Dendritic cell treated with granulocyte-macrophage colony-stimulating factor and Interleukin-4, amounts not matched to agents 40 ng/mL and 50 ng/mL, for 4 days (primary cell): ENCODE measurements around the gene EXTL2.
"Not testable (repeated sequence)": the region's sequence is repeated elsewhere in the genome, so short reads cannot be mapped to it uniquely, and the experiment has no call there.

ENCODE experiments used
- H3K27ac Mint-ChIP-seq: one replicate; pipeline ENCODE4 v1.8.0; 2022; ENCODE audit warnings: mild to moderate bottlenecking, mixed read lengths
- H3K27me3 Mint-ChIP-seq: one replicate; pipeline ENCODE4 v1.8.0; 2022; ENCODE audit warnings: mild to moderate bottlenecking, mixed read lengths
- H3K36me3 Mint-ChIP-seq: one replicate; pipeline ENCODE4 v1.8.0; 2022; ENCODE audit warnings: low read depth, mixed read lengths
- H3K4me1 Mint-ChIP-seq: one replicate; pipeline ENCODE4 v1.8.0; 2022; ENCODE audit warnings: low read depth, mixed read lengths
- H3K4me3 Mint-ChIP-seq: one replicate; pipeline ENCODE4 v1.8.0; 2022; ENCODE audit warnings: mild to moderate bottlenecking, moderate library complexity, mixed read lengths
- H3K9me3 Mint-ChIP-seq: one replicate; pipeline ENCODE4 v1.8.0; 2022; ENCODE audit warnings: mixed read lengths
- intact Hi-C: fragments of 100-400 bp; cut with micrococcal nuclease; formaldehyde crosslinking; loops from one replicate; pipeline ENCODE4 v1.15.0; 2022

Gene EXTL2

DNA sequence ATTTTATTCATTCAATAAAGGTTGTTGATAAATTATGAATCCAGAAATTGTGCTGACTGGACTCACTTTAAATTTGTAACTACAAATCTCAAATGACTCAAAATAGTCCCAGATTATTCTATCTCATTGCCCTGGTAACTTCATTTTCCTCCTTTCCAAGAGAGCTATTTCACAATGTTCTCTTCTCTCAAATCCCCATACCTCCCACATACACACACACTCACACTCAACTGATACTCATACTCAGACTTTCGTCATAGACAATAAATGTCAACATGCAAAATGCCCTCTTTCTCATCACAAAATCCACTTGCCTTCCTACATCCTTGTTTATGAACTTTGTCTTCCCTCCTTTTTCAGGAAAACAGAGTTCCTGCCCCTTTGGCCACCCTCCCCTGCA lies 33.3 kb downstream of the EXTL2 start:
- no peaks in the 10 kb centered on the region for H3K9me3 Mint-ChIP-seq
- intact Hi-C loops, result no loop called here
- no peaks in the 10 kb centered on the region for H3K36me3 Mint-ChIP-seq
- no peaks in the 10 kb centered on the region for H3K27me3 Mint-ChIP-seq
- H3K4me3 Mint-ChIP-seq, result no peak overlapping the region
- H3K27ac Mint-ChIP-seq, result no peak overlapping the region
- no peaks in the 10 kb centered on the region for H3K4me1 Mint-ChIP-seq

DNA sequence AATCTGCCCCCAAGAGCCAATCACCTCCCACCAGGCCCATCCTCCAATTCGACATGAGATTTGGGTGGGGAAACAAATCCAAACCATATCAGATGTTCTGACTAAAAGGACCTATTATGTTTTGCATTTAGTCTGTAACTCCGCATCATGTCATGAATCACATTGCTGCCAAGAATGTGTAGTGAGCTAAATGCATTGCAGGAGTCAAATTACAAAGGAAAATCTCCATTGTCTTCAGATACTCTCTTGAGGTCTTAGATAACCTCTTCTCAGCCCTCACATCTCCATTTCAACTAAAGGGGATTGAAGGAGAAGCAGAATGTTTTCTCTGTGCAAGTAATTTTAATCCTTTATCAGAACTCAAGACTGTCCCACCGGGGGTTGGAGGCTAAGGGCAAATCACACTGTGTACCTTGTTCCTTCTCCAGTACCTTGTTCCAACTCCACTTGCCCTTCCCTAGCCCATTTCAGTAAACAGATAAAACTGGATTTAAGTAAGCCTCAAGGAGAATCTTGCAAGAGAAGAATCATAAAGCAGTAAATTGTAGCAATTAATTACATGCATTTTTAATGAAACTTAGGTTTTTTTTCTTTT lies 34.1 kb downstream of the EXTL2 start:
- Mint-ChIP-seq H3K4me3 (no peak overlapping the region), H3K36me3 (no peaks in the 10 kb centered on the region), H3K9me3 (no peaks in the 10 kb centered on the region), H3K27ac (no peak overlapping the region), H3K4me1 (no peaks in the 10 kb centered on the region), H3K27me3 (no peaks in the 10 kb centered on the region)
- intact Hi-C loops, result no loop called here

DNA sequence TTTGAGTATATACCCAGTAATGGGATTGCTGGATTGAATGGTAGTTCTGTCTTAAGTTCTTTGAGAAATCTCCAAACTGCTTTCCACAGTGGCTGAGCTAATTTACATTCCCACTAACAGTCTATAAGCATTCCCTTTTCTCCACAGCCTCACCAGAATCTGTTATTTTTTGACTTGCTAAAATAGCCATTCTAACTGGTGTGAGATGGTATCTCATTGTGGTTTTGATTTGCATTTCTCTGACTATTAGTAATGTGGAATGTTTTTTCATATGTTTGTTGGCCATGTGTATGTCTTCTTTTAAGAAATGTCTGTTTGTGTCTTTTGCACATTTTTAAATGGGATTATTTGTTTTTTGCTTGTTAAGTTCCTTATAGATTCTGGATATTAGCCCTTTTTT lies 39.5 kb downstream of the EXTL2 start:
- H3K27ac Mint-ChIP-seq, H3K4me3 Mint-ChIP-seq, H3K36me3 Mint-ChIP-seq, H3K4me1 Mint-ChIP-seq, H3K9me3 Mint-ChIP-seq, intact Hi-C loops, H3K27me3 Mint-ChIP-seq: not testable (repeated sequence)

DNA sequence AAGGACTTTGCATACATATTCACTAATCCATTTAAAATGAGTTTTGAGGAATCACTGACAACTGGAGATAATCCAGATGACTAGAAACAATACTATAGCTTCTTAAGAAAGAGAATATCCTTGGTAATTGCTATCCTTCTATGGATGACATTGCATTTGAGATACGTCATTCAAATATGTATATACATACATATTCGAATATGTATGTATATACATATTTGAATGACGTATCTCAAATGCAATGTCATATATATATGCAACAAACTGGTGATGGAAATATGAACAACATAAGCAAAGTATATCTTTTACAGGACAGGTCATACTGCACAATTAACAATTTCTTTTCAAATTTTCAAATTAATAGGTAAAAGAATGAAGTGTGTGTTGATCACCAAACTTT lies 41.7 kb downstream of the EXTL2 start:
- Mint-ChIP-seq H3K36me3 (no peaks in the 10 kb centered on the region), H3K9me3 (no peaks in the 10 kb centered on the region), H3K4me3 (no peak overlapping the region), H3K27me3 (no peaks in the 10 kb centered on the region), H3K4me1 (no peaks in the 10 kb centered on the region), H3K27ac (no peak overlapping the region)
- intact Hi-C loops, result no loop called here

DNA sequence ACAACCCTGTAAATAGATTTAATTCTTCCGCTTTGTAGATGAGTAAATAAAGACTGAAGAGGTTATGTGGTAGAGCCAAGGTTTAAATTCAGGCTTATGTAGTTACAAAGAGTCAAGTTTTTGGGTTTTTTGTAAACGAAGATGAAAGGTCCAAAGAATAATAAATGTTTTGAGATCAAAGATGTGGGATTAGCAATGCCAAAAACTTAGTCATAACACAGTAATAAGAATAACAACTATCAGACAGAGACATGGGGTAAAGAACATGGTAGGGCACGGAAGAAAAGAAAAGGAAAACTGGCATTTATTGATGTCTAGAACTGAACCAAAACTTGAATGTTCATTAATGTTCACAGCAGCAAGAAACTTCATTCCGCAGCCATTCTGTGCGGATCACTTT lies 42.9 kb downstream of the EXTL2 start:
- intact Hi-C loops, result no loop called here
- Mint-ChIP-seq H3K4me3 (no peak overlapping the region), H3K36me3 (no peaks in the 10 kb centered on the region), H3K4me1 (no peaks in the 10 kb centered on the region), H3K9me3 (no peaks in the 10 kb centered on the region), H3K27ac (no peak overlapping the region), H3K27me3 (no peaks in the 10 kb centered on the region)

DNA sequence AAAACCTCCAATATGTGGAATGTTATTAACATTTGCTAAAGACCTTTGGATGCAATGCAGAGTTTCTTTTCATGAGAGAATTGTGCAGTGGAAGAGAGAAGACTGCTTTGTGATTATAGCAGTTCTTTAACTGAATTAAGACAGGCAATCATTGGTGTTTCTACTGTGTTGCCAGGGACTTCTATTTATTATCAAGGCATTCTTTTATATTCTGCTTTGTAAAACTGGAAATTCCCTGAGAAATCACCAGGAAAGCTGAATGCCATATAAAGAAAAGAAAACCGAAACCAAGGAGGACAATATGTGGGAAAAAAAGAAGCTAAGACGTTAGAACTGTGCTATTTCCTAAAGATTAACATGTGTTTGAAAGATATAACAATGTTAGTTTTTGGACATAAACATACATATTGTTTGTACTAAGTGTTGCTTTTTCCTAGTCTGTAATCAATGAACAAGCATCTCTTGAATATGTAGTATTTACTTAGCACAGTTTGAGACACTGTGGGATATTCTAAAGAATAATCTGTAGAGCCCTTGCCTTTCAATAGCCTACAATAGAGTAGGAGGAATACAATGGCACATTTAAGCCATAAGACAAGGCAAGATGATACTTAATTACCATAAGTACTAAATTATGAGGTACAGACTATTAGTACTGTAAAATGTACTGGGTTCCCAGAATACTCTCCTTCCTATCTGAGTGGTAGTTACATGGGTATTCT lies 47.1 kb downstream of the EXTL2 start:
- peaks cover 5% of the 10 kb centered on the region for H3K9me3 Mint-ChIP-seq
- no peaks in the 10 kb centered on the region for H3K27me3 Mint-ChIP-seq
- intact Hi-C loops, result no loop called here
- no peak overlapping the region for H3K4me3 Mint-ChIP-seq
- H3K27ac Mint-ChIP-seq, result no peak overlapping the region
- no peaks in the 10 kb centered on the region for H3K4me1 Mint-ChIP-seq
- no peaks in the 10 kb centered on the region for H3K36me3 Mint-ChIP-seq

DNA sequence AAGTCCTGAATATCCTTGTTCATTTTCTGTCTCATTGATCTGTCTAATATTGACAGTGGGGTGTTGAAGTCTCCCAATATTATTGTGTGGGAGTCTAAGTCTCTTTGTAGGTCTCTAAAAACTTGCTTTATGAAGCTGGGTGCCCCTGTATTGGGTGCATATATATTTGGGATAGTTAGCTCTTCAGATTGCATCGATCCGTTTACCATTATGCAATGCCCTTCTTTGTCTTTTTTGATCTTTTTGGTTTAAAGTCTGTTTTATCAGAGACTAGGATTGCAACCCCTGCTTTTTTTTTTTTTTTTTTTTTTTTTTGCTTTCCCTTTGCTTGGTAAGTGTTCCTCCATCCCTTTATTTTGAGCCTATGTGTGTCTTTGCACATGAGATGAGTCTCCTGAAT lies 51.5 kb downstream of the EXTL2 start:
- peaks cover 14% of the 10 kb centered on the region for H3K9me3 Mint-ChIP-seq
- H3K27me3 Mint-ChIP-seq, H3K4me3 Mint-ChIP-seq, H3K4me1 Mint-ChIP-seq, H3K27ac Mint-ChIP-seq, intact Hi-C loops, H3K36me3 Mint-ChIP-seq: not testable (repeated sequence)

DNA sequence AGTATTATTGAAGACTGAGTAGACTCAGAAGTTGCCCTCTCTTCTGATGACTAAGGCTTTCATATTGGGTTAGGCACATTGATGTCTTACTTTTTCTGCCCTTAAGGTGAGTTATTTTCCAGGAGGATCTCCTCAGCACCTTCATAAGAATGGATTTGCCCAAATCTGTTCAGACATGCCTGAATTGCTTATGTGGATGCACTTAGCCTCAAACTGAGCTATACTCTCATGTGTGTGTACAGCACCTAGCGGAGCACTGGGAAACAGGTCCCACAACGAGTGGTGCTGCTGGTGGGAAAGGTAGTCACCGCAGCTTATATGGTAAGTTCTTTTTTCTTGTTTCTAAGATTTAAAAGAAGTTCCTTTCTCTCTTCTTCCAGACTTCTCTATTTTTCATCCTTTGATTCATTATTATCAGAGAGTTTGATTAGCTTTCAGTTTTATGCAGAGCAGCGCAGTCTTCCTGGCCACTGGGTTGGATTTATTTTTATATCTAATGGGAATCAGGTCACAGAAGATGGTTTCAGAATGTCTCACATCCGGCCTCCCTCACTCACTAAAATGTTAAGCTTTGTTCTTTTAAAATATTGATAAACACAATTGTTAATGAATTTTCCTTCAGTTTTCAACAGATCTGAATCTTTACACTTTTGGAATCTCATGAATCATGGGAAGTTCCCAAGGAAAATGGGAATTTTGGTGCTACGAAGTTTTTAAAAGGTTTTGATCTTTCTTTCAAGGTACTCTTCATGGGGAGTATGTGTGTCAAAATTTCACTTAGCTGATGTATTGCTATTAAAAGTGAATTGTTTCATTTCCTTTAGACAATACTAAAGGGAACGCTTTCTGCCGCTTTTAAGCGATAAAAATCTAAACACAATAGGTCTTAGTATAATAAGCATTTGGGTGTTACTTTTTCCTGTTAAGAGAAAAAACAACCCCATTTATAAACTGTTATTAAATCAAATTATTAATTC lies 58.5 kb downstream of the EXTL2 start:
- Mint-ChIP-seq H3K4me3 (no peak overlapping the region), H3K4me1 (peaks cover 5% of the 10 kb centered on the region), H3K36me3 (no peaks in the 10 kb centered on the region), H3K27me3 (no peaks in the 10 kb centered on the region), H3K9me3 (peaks cover 12% of the 10 kb centered on the region), H3K27ac (no peak overlapping the region)
- intact Hi-C loops, result no loop called here

DNA sequence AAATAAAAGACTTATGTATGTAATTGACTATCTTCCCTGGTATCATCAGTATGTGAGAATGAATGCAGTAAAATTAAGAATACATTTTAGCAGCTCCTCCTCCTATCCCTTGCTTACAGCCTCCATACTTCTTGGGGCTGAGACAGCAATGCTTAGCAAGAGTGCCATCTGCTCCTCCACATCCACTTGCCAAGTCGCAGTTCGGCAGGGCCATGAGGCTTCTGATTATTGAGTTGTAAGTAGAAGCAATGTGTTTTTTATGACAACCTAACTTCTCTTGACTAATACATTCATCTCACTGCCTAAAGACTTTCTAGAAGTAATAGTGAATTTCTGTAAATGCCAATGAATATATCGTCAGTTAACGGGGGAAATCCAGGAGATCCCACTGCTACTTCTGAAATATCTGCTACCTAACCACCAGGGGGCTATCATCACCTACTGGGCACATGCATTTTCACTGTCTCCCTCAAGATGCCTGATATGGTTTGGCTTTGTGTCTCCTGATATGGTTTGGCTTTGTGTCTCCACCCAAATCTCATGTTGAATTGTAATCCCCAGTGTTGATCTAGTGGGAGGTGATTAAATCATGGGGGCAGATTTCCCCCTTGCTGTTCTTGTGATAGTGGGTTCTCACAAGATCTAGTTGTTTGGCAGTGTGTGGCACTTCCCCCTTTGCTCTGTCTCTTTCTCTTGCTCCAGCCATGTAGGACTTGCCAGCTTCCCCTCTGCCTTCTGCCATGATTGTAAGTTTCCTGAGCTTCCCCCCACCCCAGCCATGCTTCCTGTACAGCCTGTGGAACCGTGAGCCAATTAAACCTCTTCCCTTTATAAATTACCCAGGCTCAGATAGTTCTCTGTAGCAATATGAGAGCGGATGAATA lies 59.6 kb downstream of the EXTL2 start:
- no peak overlapping the region for H3K4me3 Mint-ChIP-seq
- intact Hi-C loops, result no loop called here
- H3K4me1 Mint-ChIP-seq, result peaks cover 5% of the 10 kb centered on the region
- no peaks in the 10 kb centered on the region for H3K36me3 Mint-ChIP-seq
- H3K9me3 Mint-ChIP-seq, result peaks cover 12% of the 10 kb centered on the region
- no peak overlapping the region for H3K27ac Mint-ChIP-seq
- H3K27me3 Mint-ChIP-seq, result no peaks in the 10 kb centered on the region

DNA sequence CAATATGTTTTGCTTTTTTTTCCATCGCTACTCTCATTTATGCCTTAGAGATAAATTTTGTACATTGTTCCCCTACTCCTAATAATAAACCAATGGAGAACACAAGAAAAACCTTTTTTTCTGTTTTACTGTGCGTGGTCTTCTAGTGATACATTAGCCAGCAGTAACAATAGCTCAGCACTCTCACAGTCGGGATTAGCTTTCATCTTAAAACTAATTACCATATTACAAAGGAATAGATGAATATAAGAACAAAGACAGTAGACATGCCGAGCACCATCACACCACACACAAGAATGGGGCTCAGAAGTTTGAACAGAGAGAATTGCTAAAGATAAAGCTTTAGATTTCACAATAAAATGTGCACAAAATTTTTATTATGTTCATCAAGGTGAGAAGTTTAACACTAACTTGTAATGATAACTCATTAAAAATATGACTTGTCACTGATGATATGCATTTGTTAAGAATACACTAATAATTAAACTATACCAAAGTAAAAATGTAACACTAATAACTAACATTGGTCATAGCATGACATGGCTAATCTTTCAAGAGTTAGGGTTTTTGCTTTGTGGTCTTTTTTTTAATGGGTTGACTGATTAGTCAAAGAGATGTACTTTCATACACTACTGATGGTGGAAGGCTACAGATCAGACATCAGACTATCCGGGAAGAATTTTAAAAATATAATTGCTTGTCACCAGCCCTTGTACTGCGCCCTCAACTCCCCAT lies 61.8 kb downstream of the EXTL2 start:
- intact Hi-C loops, result no loop called here
- H3K27ac Mint-ChIP-seq, result no peak overlapping the region

DNA sequence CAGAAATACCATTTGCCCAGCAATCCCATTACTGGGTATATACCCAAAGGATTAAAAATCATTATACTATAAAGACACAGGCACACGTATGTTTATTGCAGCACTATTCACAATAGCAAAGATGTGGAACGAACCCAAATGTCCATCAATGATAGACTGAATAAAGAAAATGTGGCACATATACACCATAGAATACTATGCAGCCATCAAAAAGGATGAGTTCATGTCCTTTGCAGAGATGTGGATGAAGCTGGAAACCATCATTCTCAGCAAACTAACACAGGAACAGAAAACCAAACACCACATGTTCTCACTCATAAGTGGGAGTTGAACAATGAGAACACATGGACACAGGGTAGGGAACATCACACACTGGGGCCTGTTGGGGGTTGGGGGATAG lies 69.0 kb downstream of the EXTL2 start:
- intact Hi-C loops, H3K27ac Mint-ChIP-seq, H3K4me3 Mint-ChIP-seq, H3K27me3 Mint-ChIP-seq, H3K36me3 Mint-ChIP-seq, H3K4me1 Mint-ChIP-seq: not testable (repeated sequence)
- peaks cover 25% of the 10 kb centered on the region for H3K9me3 Mint-ChIP-seq

More for the DNA sequence above, 61.8 kb downstream of the EXTL2 start:
- peaks cover 1% of the 10 kb centered on the region for H3K27me3 Mint-ChIP-seq
- H3K36me3 Mint-ChIP-seq, result no peaks in the 10 kb centered on the region
- H3K4me1 Mint-ChIP-seq, result peaks cover 5% of the 10 kb centered on the region
- peaks cover 12% of the 10 kb centered on the region for H3K9me3 Mint-ChIP-seq
- no peak overlapping the region for H3K4me3 Mint-ChIP-seq
